Limb (tissue), 2 donors: ENCODE results near the gene ATXN3.

Experiments used
- DNase-seq, 2 donors: peaks; one replicate each; pipeline ENCODE4 v3.0.0-alpha.2; 2016; ENCODE audit errors: extremely low spot score in 2 of 2

ATXN3 gene

GRCh38 chr14:92106143-92106926, at the start of gene ATXN3:
Gene ATXN3 (minus strand): TSS chr14:92106582. CDS start chr14:92106552, 30 bp downstream.
- DNase-seq = peak; percentile 96 to 98

- DNase-seq = no peak
Observed at GRCh38 chr14:92154283-92154942, 48.0 kb upstream of the ATXN3 start.

GRCh38 chr14:92153581-92153980, 47.2 kb upstream of the ATXN3 start:
- DNase-seq = no peak

- DNase-seq = no peak
Observed at GRCh38 chr14:92144708-92145107, 38.3 kb upstream of the ATXN3 start.

- no peak for DNase-seq
Observed at GRCh38 chr14:92143962-92144361, 37.6 kb upstream of the ATXN3 start.

GRCh38 chr14:92143309-92143708, 36.9 kb upstream of the ATXN3 start:
- no peak for DNase-seq

GRCh38 chr14:92135269-92135668, 28.9 kb upstream of the ATXN3 start:
- DNase-seq = peak in 1 of 2 donors; percentile 65

GRCh38 chr14:92134456-92134855, 28.1 kb upstream of the ATXN3 start:
- DNase-seq = no peak

GRCh38 chr14:92122761-92123160, 16.4 kb upstream of the ATXN3 start:
- no peak for DNase-seq

- DNase-seq = peak in 1 of 2 donors; percentile 63
Observed at GRCh38 chr14:92122351-92122677, 15.9 kb upstream of the ATXN3 start.

- peak; percentile 88 to 92 for DNase-seq
Observed at GRCh38 chr14:92121670-92122350, 15.4 kb upstream of the ATXN3 start, which contains the start of the genes CPSF2 and NDUFB1. Gene CPSF2 (plus strand): TSS chr14:92121969. CDS start chr14:92130985, 9,016 bp downstream. Gene NDUFB1 (minus strand): TSS chr14:92121706. CDS start chr14:92117637, 4,069 bp downstream.

- DNase-seq = peak; percentile 13 to 89
Observed at GRCh38 chr14:92121207-92121669, 14.9 kb upstream of the ATXN3 start.

- no peak for DNase-seq
Observed at GRCh38 chr14:92109490-92109889, 3.1 kb upstream of the ATXN3 start.

GRCh38 chr14:92108345-92109254, 2.2 kb upstream of the ATXN3 start:
- no peak for DNase-seq

GRCh38 chr14:92105893-92106142, 564 bp downstream of the ATXN3 start:
- DNase-seq = no peak

- DNase-seq = no peak
Observed at GRCh38 chr14:92105073-92105892, 1.1 kb downstream of the ATXN3 start.

GRCh38 chr14:92103363-92103989, 2.9 kb downstream of the ATXN3 start:
- no peak for DNase-seq

GRCh38 chr14:92099802-92100201, 6.6 kb downstream of the ATXN3 start:
- DNase-seq = no peak

GRCh38 chr14:92093320-92093719, 13.1 kb downstream of the ATXN3 start:
- DNase-seq = no peak

GRCh38 chr14:92088494-92088893, 17.9 kb downstream of the ATXN3 start:
- no peak for DNase-seq
